Common myeloid progenitor, CD34-positive (primary cell): ENCODE data around the gene SRPX.

Experiments used
- CTCF ChIA-PET: fragments of 350-600 bp; sonication (Branson Sonifier 250); formaldehyde crosslinking; loops from one replicate; lab custom pipeline; 2021; ENCODE audit warnings: antibody characterized with exemption; lab: Charles Lee
- POLR2A ChIA-PET: fragments of 350-600 bp; sonication (Branson Sonifier 250); formaldehyde crosslinking; loops from one replicate; lab custom pipeline; 2021; ENCODE audit warnings: antibody characterized with exemption; lab: Charles Lee
- DNase-seq, 3 donors: peaks; one replicate each; pipeline versions ENCODE4 v3.0.0 to v3.0.0-alpha.2; 2013
- H3K27ac ChIP-seq, 2 experiments: 1 replicate in 1 of 2; 2 replicates in 1 of 2; pipeline ENCODE4 v1.7.0; 2013; ENCODE audit warnings: inconsistent platforms in 2 of 2, low read length in 2 of 2, mild to moderate bottlenecking in 2 of 2, low read depth in 1 of 2, moderate library complexity in 1 of 2; ENCODE audit not compliant: severe bottlenecking in 2 of 2, insufficient read depth in 1 of 2, poor library complexity in 1 of 2
- H3K27me3 ChIP-seq, 5 experiments: replicated peaks in 2 of 5; 1 replicate in 3 of 5; 2 replicates in 2 of 5; pipeline versions ENCODE4 v1.6.1 to v1.7.0; 2013; ENCODE audit warnings: low read length in 4 of 5, mild to moderate bottlenecking in 2 of 5, moderate library complexity in 2 of 5, inconsistent platforms in 1 of 5; ENCODE audit not compliant: insufficient read depth in 5 of 5, control insufficient read depth in 4 of 5
- H3K36me3 ChIP-seq, 4 experiments: 1 replicate in 2 of 4; 2 replicates in 2 of 4; pipeline versions ENCODE4 v1.6.1 to v1.7.0; 2013; ENCODE audit warnings: low read length in 3 of 4, control low read depth in 1 of 4, mild to moderate bottlenecking in 1 of 4; ENCODE audit not compliant: control insufficient read depth in 4 of 4, insufficient read depth in 4 of 4
- H3K4me1 ChIP-seq, 4 experiments: 1 replicate in 3 of 4; 2 replicates in 1 of 4; pipeline versions ENCODE4 v1.6.1 to v1.7.1; 2013; ENCODE audit warnings: low read length in 3 of 4, mild to moderate bottlenecking in 3 of 4, control low read depth in 1 of 4, inconsistent platforms in 1 of 4, moderate library complexity in 1 of 4; ENCODE audit not compliant: control insufficient read depth in 4 of 4, insufficient read depth in 4 of 4; ENCODE audit errors: control extremely low read depth in 1 of 4
- H3K4me3 ChIP-seq, 7 experiments: 1 replicate in 4 of 7; 2 replicates in 3 of 7; pipeline versions ENCODE4 v1.5.1 to v1.7.0; 2013; ENCODE audit warnings: mild to moderate bottlenecking in 7 of 7, low read length in 6 of 7, moderate library complexity in 6 of 7, inconsistent platforms in 2 of 7, low read depth in 2 of 7, control low read depth in 1 of 7; ENCODE audit not compliant: insufficient read depth in 4 of 7, control insufficient read depth in 1 of 7; ENCODE audit errors: extremely low read depth in 1 of 7
- H3K9me3 ChIP-seq, 5 experiments: 1 replicate in 4 of 5; 2 replicates in 1 of 5; pipeline versions ENCODE4 v1.6.1 to v1.7.1; 2013; ENCODE audit warnings: low read length in 4 of 5, mild to moderate bottlenecking in 2 of 5, inconsistent platforms in 1 of 5, low read depth in 1 of 5, moderate library complexity in 1 of 5; ENCODE audit not compliant: control insufficient read depth in 4 of 5, insufficient read depth in 2 of 5; ENCODE audit errors: control extremely low read depth in 1 of 5
- WGBS: methylation state at CpG from one replicate; pipeline ENCODE4 v1.1.5; 2013; ENCODE audit not compliant: insufficient coverage; 5-methylcytosine and 5-hydroxymethylcytosine counted together

Gene SRPX

DNA sequence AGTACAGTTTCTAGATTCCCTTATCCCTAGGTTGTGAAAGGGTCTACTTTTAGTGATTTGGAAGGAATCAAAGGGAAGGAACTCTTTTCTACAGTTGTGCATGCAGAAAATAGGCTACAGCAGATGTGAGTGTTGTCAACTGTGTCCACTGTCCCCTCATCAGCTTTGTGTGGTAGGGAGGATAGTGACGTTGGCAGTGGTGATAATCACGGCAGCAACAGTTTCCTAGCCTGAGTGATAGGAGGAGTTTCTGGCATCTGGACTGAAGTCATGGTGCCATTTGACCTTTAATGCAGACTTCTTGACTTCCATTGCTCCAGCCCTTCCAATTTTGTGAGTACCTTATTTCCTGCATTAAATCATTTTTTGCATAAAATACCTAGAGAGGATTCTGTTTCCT, 39.3 kb downstream of the SRPX start:
- POLR2A ChIA-PET = no interaction called here
- Histone ChIP-seq H3K36me3 (no peaks in the 10 kb centered on the region), H3K9me3 (no peaks in the 10 kb centered on the region), H3K27ac (no peak overlapping the region), H3K4me1 (no peaks in the 10 kb centered on the region), H3K4me3 (no peak overlapping the region), H3K27me3 (peaks cover 0 to 1% (median 0%) of the 10 kb centered on the region in 5 experiments)
- DNase-seq = no peak
- CTCF ChIA-PET = no interaction called here
- 83% methylated on average over 2 of the region's 2 CpGs for WGBS

DNA sequence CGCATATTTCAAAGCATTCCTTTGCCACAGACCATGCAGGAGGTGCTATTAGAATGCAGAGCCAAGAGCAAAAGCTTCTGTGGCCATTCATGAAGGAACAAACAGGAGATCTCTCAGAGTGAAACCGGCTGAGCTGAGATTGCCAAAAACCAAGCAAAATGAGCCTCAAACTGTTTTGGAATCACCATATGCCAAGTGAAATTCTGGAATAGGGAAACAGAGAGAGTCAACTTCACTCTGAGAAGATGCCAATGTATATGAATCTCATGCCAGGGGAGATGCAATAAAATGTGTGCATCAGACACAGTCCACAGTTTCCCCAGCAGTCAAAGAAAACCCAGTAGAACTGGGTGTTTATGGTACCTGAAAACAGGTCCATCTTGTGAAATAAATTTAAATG, 42.3 kb downstream of the SRPX start:
- POLR2A ChIA-PET = no interaction called here
- H3K27ac ChIP-seq = no peak overlapping the region
- no peaks in the 10 kb centered on the region for H3K27me3 ChIP-seq
- WGBS = 67% methylated on average over 2 of the region's 2 CpGs
- no peaks in the 10 kb centered on the region for H3K9me3 ChIP-seq
- H3K4me3 ChIP-seq = no peak overlapping the region
- DNase-seq = no peak
- H3K36me3 ChIP-seq = no peaks in the 10 kb centered on the region
- H3K4me1 ChIP-seq = no peaks in the 10 kb centered on the region
- CTCF ChIA-PET = no interaction called here

DNA sequence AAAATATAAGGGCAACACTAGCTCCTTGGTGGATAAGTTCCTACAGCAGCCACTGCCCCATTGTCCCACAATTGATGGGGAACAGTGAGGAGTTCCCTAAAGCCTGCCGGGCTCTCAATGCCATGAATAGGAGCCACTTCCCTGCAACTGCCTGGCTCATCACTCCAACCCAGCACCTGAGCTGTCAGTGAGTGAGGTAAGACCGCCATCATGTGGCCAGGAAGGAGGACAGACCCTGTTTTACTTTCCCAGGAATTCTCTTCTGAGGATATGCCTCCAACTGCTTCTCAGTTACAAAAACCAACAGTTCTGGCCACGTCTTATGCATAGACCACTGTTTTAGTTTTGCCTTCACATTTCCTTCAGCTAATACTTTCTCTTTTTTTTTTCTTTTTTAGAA, 45.5 kb downstream of the SRPX start:
- CTCF ChIA-PET = interaction anchor here (0.9 to 1.4 kb wide), 3 partner anchors 10 to 248 kb away, joined by 3 to 4 read pairs (median 3); no protein-coding TSS in a partner anchor

DNA sequence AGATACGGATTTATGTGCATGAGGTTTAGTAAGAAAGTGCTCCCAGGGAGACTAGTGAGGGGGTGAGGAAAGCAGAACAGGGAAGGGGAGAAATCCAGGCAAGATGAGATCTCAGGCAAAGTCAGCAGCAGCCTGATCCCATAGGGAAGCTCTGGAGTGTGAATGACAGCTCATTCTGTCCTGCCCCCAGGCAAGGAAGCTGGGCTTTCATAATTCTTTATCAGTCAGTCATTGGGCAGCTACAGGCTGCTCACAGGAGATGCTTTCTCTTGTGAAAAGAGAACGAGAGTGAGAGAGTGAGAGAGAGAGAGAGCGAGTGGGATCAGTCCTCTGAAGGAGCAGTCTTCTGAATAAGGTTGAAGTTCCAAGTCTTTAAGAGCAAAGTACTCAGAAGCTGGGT, 48.1 kb downstream of the SRPX start:
- Histone ChIP-seq H3K27me3 (no peaks in the 10 kb centered on the region), H3K4me1 (no peaks in the 10 kb centered on the region), H3K9me3 (no peaks in the 10 kb centered on the region), H3K36me3 (no peaks in the 10 kb centered on the region), H3K4me3 (no peak overlapping the region), H3K27ac (no peak overlapping the region)
- no peak for DNase-seq
- 92% methylated on average over 3 of the region's 3 CpGs for WGBS
- POLR2A ChIA-PET = no interaction called here
- CTCF ChIA-PET = interaction anchor here (0.7 kb wide), 1 partner anchor 12 kb away, joined by 3 read pairs; no protein-coding TSS in a partner anchor

More for the DNA sequence above, 45.5 kb downstream of the SRPX start:
- Histone ChIP-seq H3K4me1 (no peaks in the 10 kb centered on the region), H3K4me3 (no peak overlapping the region), H3K9me3 (no peaks in the 10 kb centered on the region), H3K27me3 (no peaks in the 10 kb centered on the region), H3K36me3 (no peaks in the 10 kb centered on the region), H3K27ac (no peak overlapping the region)
- peak; percentile 8 to 13 (median 10) for DNase-seq
- 43% methylated on average over 3 of the region's 3 CpGs for WGBS
- POLR2A ChIA-PET = no interaction called here

DNA sequence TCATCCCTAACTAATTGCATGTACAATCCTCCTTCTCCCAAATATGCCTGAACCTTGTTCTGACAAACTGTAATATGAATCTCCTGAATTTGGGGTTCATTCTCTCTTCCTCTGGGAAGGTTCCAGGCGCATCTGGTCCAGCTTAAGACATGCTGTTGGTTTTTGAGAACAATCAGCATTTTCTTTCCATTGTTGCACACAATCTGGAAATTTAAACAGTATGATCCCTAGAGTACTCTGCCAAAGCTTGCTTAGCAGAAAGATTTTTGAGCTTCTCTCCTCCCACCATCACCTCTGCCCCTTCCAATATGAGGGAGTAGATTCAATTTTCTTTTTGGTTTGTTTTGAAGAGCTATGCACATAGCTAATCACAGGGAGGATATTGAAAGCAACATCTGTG, 50.1 kb downstream of the SRPX start:
- Histone ChIP-seq H3K27me3 (no peaks in the 10 kb centered on the region), H3K36me3 (no peaks in the 10 kb centered on the region), H3K9me3 (no peaks in the 10 kb centered on the region), H3K4me1 (no peaks in the 10 kb centered on the region), H3K27ac (no peak overlapping the region), H3K4me3 (no peak overlapping the region)
- DNase-seq = no peak
- ChIA-PET CTCF (no interaction called here), POLR2A (no interaction called here)
- 71% methylated on average over 1 of the region's 1 CpG for WGBS

DNA sequence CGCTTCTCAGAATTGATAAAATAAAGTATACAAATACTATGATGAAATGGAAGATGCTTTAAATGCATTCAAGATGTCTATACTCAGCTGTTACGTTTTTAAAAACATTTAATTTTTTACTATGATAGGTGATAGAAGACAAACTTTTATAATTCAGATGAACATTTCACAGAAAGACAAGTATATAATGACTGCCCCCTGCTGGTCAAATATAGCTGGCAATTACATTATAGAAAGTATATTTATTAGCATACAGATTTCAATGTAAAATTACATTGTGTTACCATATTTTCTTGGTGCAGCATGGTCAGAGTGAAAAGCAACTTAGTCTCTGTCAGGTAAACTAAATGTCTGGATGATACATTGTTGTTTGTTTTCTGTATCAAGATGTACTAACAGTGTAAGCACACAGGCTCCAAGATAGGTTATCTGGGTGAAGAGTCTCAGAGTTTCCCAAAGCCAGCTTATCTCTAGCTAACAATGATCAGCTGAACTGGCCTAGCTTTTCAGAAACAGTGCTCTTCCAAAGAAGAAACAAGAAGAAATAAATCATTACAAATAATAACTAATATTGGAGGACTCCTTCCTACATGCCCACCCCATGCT, 54.1 kb downstream of the SRPX start:
- peak; percentile 7 to 55 (median 37) for DNase-seq
- no peaks in the 10 kb centered on the region for H3K4me1 ChIP-seq
- ChIA-PET POLR2A (no interaction called here), CTCF (interaction anchor here (0.7 to 2.1 kb wide), 5 partner anchors 53 to 243 kb away, joined by 3 to 11 read pairs (median 3); no protein-coding TSS in a partner anchor)
- H3K36me3 ChIP-seq = no peaks in the 10 kb centered on the region
- H3K27ac ChIP-seq = no peak overlapping the region
- no peak overlapping the region for H3K4me3 ChIP-seq
- no peaks in the 10 kb centered on the region for H3K27me3 ChIP-seq
- H3K9me3 ChIP-seq = no peaks in the 10 kb centered on the region
- no CpG with 5 or more reads among the region's 2 CpGs for WGBS

DNA sequence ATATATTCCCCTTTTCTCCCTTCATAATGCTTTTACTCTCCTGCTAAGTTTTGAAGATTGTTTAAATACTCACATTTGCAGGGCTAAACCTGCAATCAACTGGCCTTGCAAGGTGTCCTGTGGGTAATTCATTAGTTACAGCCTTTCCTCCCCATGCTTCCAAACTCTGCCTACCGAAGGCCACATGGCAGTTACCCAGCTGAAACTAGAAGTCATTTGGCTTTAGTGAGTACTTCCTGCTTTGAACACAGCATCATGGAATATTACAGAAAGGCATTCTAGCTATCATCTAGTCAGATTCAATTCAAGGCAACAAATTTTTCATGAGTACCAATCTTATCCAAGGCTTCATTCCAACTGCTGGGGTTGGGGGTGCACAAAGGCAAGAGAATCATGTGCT, 55.6 kb downstream of the SRPX start:
- Histone ChIP-seq H3K4me1 (no peaks in the 10 kb centered on the region), H3K4me3 (no peak overlapping the region), H3K9me3 (no peaks in the 10 kb centered on the region), H3K36me3 (no peaks in the 10 kb centered on the region), H3K27ac (no peak overlapping the region), H3K27me3 (peaks cover 0 to under 1% (median 0%) of the 10 kb centered on the region in 5 experiments)
- ChIA-PET CTCF (no interaction called here), POLR2A (no interaction called here)
- 100% methylated on average over 1 of the region's 1 CpG for WGBS
- DNase-seq = no peak
